Measurements from ENCODE around the gene DBN1. TPM values are rescaled to one million over a fixed set of nuclear protein-coding genes. Genes with fewer than 3 reads are reported as not detected.

Gene DBN1
- total and polyA plus RNA-seq, 9 of the 15 experiments (the other 6 are each of a cell fraction or from before 2014, with no cell fraction given), result 0.25 to 87.2 (median 27.9) TPM

- peak; percentile 88 for TF ChIP-seq ZNF592 (IDR thresholded peaks at IDR 0.05)
- TF ChIP-seq DIDO1 (tag; IDR thresholded peaks at IDR 0.05; ENCODE audit: low read depth), result no peak
- no peak for TF ChIP-seq ZNF695 (CRISPR knock-in tag; IDR thresholded peaks at IDR 0.05)
- peak; percentile 63; the same call in 1 of the 2 replicates for TF ChIP-seq ZNF583 (CRISPR knock-in tag; IDR thresholded peaks at IDR 0.05)
- no peak for TF ChIP-seq CEBPZ (IDR thresholded peaks at IDR 0.05; ENCODE audit: borderline replicate concordance, low read depth, low read length)
- TF ChIP-seq POLR2AphosphoS2 (IDR thresholded peaks at IDR 0.05; ENCODE audit: low read length), result no peak
- no peak for TF ChIP-seq ZNF134 (CRISPR knock-in tag; conservative IDR thresholded peaks at IDR 0.05)
- peak; percentile 39 for TF ChIP-seq TCF3 (CRISPR knock-in tag; IDR thresholded peaks at IDR 0.05)
- no peak for TF ChIP-seq ZNF143 (CRISPR knock-in tag; IDR thresholded peaks at IDR 0.05)
- TF ChIP-seq C11orf30 (IDR thresholded peaks at IDR 0.05; ENCODE audit: low read depth), result no peak
- no peak for TF ChIP-seq CHAMP1 (IDR thresholded peaks at IDR 0.05)
- TF ChIP-seq PCBP1 (IDR thresholded peaks at IDR 0.05; ENCODE audit: low read depth, low read length, poor library complexity, severe bottlenecking), result peak; percentile 13
- TF ChIP-seq ZC3H4 (CRISPR knock-in tag; IDR thresholded peaks at IDR 0.05; ENCODE audit: borderline replicate concordance), result 0 out of 2 replicates have a peak, but pooled peaks have one; percentile 25
- TF ChIP-seq, protein P1, sequence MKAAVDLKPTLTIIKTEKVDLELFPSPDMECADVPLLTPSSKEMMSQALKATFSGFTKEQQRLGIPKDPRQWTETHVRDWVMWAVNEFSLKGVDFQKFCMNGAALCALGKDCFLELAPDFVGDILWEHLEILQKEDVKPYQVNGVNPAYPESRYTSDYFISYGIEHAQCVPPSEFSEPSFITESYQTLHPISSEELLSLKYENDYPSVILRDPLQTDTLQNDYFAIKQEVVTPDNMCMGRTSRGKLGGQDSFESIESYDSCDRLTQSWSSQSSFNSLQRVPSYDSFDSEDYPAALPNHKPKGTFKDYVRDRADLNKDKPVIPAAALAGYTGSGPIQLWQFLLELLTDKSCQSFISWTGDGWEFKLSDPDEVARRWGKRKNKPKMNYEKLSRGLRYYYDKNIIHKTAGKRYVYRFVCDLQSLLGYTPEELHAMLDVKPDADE (conservative IDR thresholded peaks at IDR 0.05; ENCODE audit: control insufficient read depth, low read depth, low read length), result peak; percentile 79
- TF ChIP-seq HDGF (IDR thresholded peaks at IDR 0.05), result peak; percentile 62; the same call in 1 of the 2 replicates
- TF ChIP-seq STAT5B (CRISPR knock-in tag; IDR thresholded peaks at IDR 0.05), result no peak
- TF ChIP-seq BCOR (IDR thresholded peaks at IDR 0.05), result 0 out of 2 replicates have a peak, but pooled peaks have one; percentile 27
- TF ChIP-seq ATF7 (IDR thresholded peaks at IDR 0.05), result peak; percentile 66
These were observed 18.1 kb upstream of the DBN1 start (continued) for GRCh38 chr5:177491429-177491945.

Measured in K562 (cell line).